Peyer's patch (tissue), 4 donors: ENCODE measurements around the gene HEXIM2.

ENCODE experiments used
- POLR2A ChIP-seq, 2 donors: fragments of 450-650 bp; IDR thresholded peaks; one replicate each; pipeline ENCODE4 v1.5.1; 2017; ENCODE audit warnings: antibody characterized with exemption in 2 of 2, mild to moderate bottlenecking in 2 of 2, moderate library complexity in 2 of 2
- TF ChIP-seq, protein P1 (sequence below), 6 experiments: fragments of 450-650 bp in 4 of 6; fragments of 200-600 bp in 2 of 6; sonication (generic) in 1 of 6; IDR thresholded peaks; one replicate each; pipeline ENCODE4 v1.5.1; 2017 to 2019; ENCODE audit warnings: antibody characterized with exemption in 6 of 6, mild to moderate bottlenecking in 3 of 6, moderate library complexity in 1 of 6

DNA sequence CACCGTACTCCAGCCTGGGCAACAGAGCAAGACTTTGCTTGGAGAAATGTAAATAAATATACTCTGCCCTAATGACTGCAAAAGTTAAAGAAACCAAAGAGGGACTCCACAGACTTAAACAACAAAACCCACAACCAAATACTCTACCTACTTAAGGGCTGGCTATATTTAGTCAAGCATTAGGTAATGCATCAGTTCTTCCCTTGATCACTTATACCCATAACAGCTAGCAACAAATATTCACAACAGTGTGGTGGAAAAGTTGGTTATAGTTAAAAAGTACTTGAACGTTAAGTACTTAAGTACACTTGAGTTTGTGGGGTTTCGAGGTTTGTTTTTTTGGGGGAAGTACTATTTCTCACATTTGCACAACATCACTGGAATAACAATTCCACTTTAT lies 5.4 kb upstream of the HEXIM2 start:
- TF ChIP-seq, protein P1, sequence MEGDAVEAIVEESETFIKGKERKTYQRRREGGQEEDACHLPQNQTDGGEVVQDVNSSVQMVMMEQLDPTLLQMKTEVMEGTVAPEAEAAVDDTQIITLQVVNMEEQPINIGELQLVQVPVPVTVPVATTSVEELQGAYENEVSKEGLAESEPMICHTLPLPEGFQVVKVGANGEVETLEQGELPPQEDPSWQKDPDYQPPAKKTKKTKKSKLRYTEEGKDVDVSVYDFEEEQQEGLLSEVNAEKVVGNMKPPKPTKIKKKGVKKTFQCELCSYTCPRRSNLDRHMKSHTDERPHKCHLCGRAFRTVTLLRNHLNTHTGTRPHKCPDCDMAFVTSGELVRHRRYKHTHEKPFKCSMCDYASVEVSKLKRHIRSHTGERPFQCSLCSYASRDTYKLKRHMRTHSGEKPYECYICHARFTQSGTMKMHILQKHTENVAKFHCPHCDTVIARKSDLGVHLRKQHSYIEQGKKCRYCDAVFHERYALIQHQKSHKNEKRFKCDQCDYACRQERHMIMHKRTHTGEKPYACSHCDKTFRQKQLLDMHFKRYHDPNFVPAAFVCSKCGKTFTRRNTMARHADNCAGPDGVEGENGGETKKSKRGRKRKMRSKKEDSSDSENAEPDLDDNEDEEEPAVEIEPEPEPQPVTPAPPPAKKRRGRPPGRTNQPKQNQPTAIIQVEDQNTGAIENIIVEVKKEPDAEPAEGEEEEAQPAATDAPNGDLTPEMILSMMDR (IDR thresholded peaks at IDR 0.05), result no peak
- no peak for TF ChIP-seq POLR2A (IDR thresholded peaks at IDR 0.05)
